ENCODE measurements around the gene SP1.
"Not testable (repeated sequence)": the region's sequence is repeated elsewhere in the genome, so short reads cannot be mapped to it uniquely, and the experiment has no call there.

The SP1 gene

GRCh38 chr12:53380104-53380793, at the start of gene SP1:
SP1 (plus strand) TSS chr12:53380176; CDS start chr12:53380292, 116 bp downstream.
- DNase-seq (ENCODE audit: low spot score): peak; percentile 88

- DNase-seq (ENCODE audit: low spot score): no peak
Measured at GRCh38 chr12:53330671-53331070, 49.3 kb upstream of the SP1 start.

GRCh38 chr12:53332339-53332738, 47.6 kb upstream of the SP1 start:
- not testable (repeated sequence) for DNase-seq (ENCODE audit: low spot score)

- DNase-seq (ENCODE audit: low spot score): no peak
Measured at GRCh38 chr12:53332744-53333143, 47.2 kb upstream of the SP1 start.

GRCh38 chr12:53333289-53333688, 46.7 kb upstream of the SP1 start:
- DNase-seq (ENCODE audit: low spot score): no peak

GRCh38 chr12:53333845-53334244, 46.1 kb upstream of the SP1 start:
- no peak for DNase-seq (ENCODE audit: low spot score)

GRCh38 chr12:53334822-53335221, 45.2 kb upstream of the SP1 start:
- no peak for DNase-seq (ENCODE audit: low spot score)

GRCh38 chr12:53336181-53336681, 43.7 kb upstream of the SP1 start, which contains the start of gene SP7:
SP7 (minus strand) TSS chr12:53336354; CDS start chr12:53335646, 708 bp downstream.
- no peak for DNase-seq (ENCODE audit: low spot score)

- DNase-seq (ENCODE audit: low spot score): no peak
Measured at GRCh38 chr12:53338017-53338416, 42.0 kb upstream of the SP1 start.

GRCh38 chr12:53338916-53339315, 41.1 kb upstream of the SP1 start:
- DNase-seq (ENCODE audit: low spot score): no peak

GRCh38 chr12:53340398-53340797, 39.6 kb upstream of the SP1 start:
- DNase-seq (ENCODE audit: low spot score): no peak

- DNase-seq (ENCODE audit: low spot score): no peak
Measured at GRCh38 chr12:53343449-53343848, 36.5 kb upstream of the SP1 start.

- DNase-seq (ENCODE audit: low spot score): no peak
Measured at GRCh38 chr12:53343969-53344368, 36.0 kb upstream of the SP1 start.

- no peak for DNase-seq (ENCODE audit: low spot score)
Measured at GRCh38 chr12:53344487-53344823, 35.5 kb upstream of the SP1 start.

- DNase-seq (ENCODE audit: low spot score): peak; percentile 82
Measured at GRCh38 chr12:53344824-53345485, 35.0 kb upstream of the SP1 start.

GRCh38 chr12:53345486-53346188, 34.3 kb upstream of the SP1 start:
- DNase-seq (ENCODE audit: low spot score): peak; percentile 74

- no peak for DNase-seq (ENCODE audit: low spot score)
Measured at GRCh38 chr12:53346491-53346890, 33.5 kb upstream of the SP1 start.

GRCh38 chr12:53347905-53348304, 32.1 kb upstream of the SP1 start:
- no peak for DNase-seq (ENCODE audit: low spot score)

GRCh38 chr12:53352331-53353256, 27.4 kb upstream of the SP1 start:
- peak; percentile 73 for DNase-seq (ENCODE audit: low spot score)

GRCh38 chr12:53353257-53353655, 26.7 kb upstream of the SP1 start:
- DNase-seq (ENCODE audit: low spot score): no peak

GRCh38 chr12:53355121-53355520, 24.9 kb upstream of the SP1 start:
- no peak for DNase-seq (ENCODE audit: low spot score)

Measured in AG08395 (cell line).